ENCODE results near the gene ANKRD44. TPM values are rescaled to one million over a fixed set of nuclear protein-coding genes. Genes with fewer than 3 reads are reported as not detected.

The ANKRD44 gene
- total RNA-seq, 1 experiment from 2014 or later, result 2.4 TPM

GRCh38 chr2:196993617-196994016 lies 317.0 kb downstream of the ANKRD44 start:
- Histone ChIP-seq H3K4me3 (ENCODE audit: low read length) (no peak overlapping the region), H3K4me2 (ENCODE audit: low read length) (no peak overlapping the region), H3K79me2 (ENCODE audit: low read length) (no peaks in the 10 kb centered on the region), H3K36me3 (ENCODE audit: low read depth, low read length) (no peaks in the 10 kb centered on the region), H3K9me3 (ENCODE audit: low read length) (no peaks in the 10 kb centered on the region), H3K9me2 (replicated peaks; ENCODE audit: low read length) (no peaks in the 10 kb centered on the region), H4K20me1 (ENCODE audit: low read length) (no peaks in the 10 kb centered on the region), H3F3A (ENCODE audit: low read length, unreplicated experiment) (no peaks in the 10 kb centered on the region), H2AFZ (ENCODE audit: low read length) (no peak overlapping the region), H3K27me3 (ENCODE audit: low read length) (no peaks in the 10 kb centered on the region), H3K9ac (ENCODE audit: low read length) (no peak overlapping the region), H3K27ac (ENCODE audit: low read length) (no peak overlapping the region), H3K4me1 (ENCODE audit: insufficient read depth, low read length) (peaks cover 3% of the 10 kb centered on the region)
- ATAC-seq (no peak), DNase-seq (no peak)
- no TSS peak for BruUV-seq (replicated peaks)
- ChIA-PET CTCF (no interaction called here), POLR2A (ENCODE audit: unreplicated experiment) (no interaction called here)
- TF ChIP-seq EZH2 (IDR thresholded peaks at IDR 0.05; ENCODE audit: low read length, unreplicated experiment) (no peak), EZH2phosphoT487 (IDR thresholded peaks at IDR 0.05; ENCODE audit: borderline replicate concordance, low read length) (no peak), CTCF (conservative IDR thresholded peaks at IDR 0.05; ENCODE audit: low read depth, low read length) (no peak)
- intact Hi-C loops (cut with micrococcal nuclease), result no loop called here

- H3K4me3 ChIP-seq (ENCODE audit: low read length), result no peak overlapping the region
- no peaks in the 10 kb centered on the region for H3K9me2 ChIP-seq (replicated peaks; ENCODE audit: low read length)
- no peak for DNase-seq
- no peak overlapping the region for H2AFZ ChIP-seq (ENCODE audit: low read length)
- no peaks in the 10 kb centered on the region for H3F3A ChIP-seq (ENCODE audit: low read length, unreplicated experiment)
- no peak overlapping the region for H3K9ac ChIP-seq (ENCODE audit: low read length)
- no peaks in the 10 kb centered on the region for H3K36me3 ChIP-seq (ENCODE audit: low read depth, low read length)
- ChIA-PET CTCF (no interaction called here), POLR2A (ENCODE audit: unreplicated experiment) (no interaction called here)
- no peak overlapping the region for H3K4me2 ChIP-seq (ENCODE audit: low read length)
- no peak overlapping the region for H3K27ac ChIP-seq (ENCODE audit: low read length)
- H3K4me1 ChIP-seq (ENCODE audit: insufficient read depth, low read length), result peaks cover 12% of the 10 kb centered on the region
- H3K9me3 ChIP-seq (ENCODE audit: low read length), result no peaks in the 10 kb centered on the region
- BruUV-seq (replicated peaks), result no TSS peak
- TF ChIP-seq EZH2phosphoT487 (IDR thresholded peaks at IDR 0.05; ENCODE audit: borderline replicate concordance, low read length), result no peak
- TF ChIP-seq EZH2 (IDR thresholded peaks at IDR 0.05; ENCODE audit: low read length, unreplicated experiment), result no peak
- no peak for TF ChIP-seq CTCF (conservative IDR thresholded peaks at IDR 0.05; ENCODE audit: low read depth, low read length)
- H3K79me2 ChIP-seq (ENCODE audit: low read length), result no peaks in the 10 kb centered on the region
- intact Hi-C loops (cut with micrococcal nuclease), result no loop called here
- no peaks in the 10 kb centered on the region for H3K27me3 ChIP-seq (ENCODE audit: low read length)
- no peaks in the 10 kb centered on the region for H4K20me1 ChIP-seq (ENCODE audit: low read length)
- ATAC-seq, result no peak
Measured at GRCh38 chr2:196992466-196992865, 318.1 kb downstream of the ANKRD44 start.

DNA sequence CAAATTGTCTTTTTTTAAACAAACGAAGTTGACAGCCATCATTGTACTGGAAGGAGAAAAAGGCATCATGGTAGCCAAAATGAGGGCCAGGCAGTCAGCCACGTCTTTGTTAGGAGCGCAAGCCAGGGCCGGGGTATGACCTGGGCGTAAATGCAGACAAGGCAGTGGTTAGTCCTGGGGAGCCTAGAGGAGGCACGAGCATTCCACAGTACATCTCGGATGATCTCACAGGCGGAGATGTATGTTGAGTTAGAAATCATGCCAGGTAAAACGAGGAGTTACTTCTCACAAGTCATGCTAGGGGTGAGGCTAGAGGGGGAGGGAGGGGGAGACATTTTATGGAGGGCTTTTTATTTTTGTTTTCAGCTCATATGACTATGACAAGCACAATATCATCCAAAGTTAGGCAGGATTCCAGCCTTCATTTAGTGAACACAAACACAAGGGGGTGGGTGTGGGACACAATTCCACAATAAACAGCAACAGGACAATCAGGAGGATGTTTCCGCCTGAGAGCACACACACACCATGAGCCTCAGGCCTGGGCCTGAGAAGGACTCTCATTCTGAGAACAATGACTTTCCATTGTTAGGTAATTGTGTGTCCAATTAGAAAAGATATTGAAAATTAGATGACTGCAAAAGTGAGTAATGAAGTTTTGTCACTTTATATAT lies 319.7 kb downstream of the ANKRD44 start:
- ChIA-PET CTCF (no interaction called here), POLR2A (ENCODE audit: unreplicated experiment) (no interaction called here)
- H3K36me3 ChIP-seq (ENCODE audit: low read depth, low read length), result no peaks in the 10 kb centered on the region
- BruUV-seq (replicated peaks), result no TSS peak
- no peak overlapping the region for H3K4me2 ChIP-seq (ENCODE audit: low read length)
- H3F3A ChIP-seq (ENCODE audit: low read length, unreplicated experiment), result no peaks in the 10 kb centered on the region
- H2AFZ ChIP-seq (ENCODE audit: low read length), result no peak overlapping the region
- H3K79me2 ChIP-seq (ENCODE audit: low read length), result no peaks in the 10 kb centered on the region
- H3K9me2 ChIP-seq (replicated peaks; ENCODE audit: low read length), result no peaks in the 10 kb centered on the region
- no peaks in the 10 kb centered on the region for H4K20me1 ChIP-seq (ENCODE audit: low read length)
- H3K27ac ChIP-seq (ENCODE audit: low read length), result no peak overlapping the region
- no peak overlapping the region for H3K4me3 ChIP-seq (ENCODE audit: low read length)
- TF ChIP-seq EZH2phosphoT487 (IDR thresholded peaks at IDR 0.05; ENCODE audit: borderline replicate concordance, low read length) (no peak), CTCF (conservative IDR thresholded peaks at IDR 0.05; ENCODE audit: low read depth, low read length) (no peak), EZH2 (IDR thresholded peaks at IDR 0.05; ENCODE audit: low read length, unreplicated experiment) (no peak)
- peaks cover 26% of the 10 kb centered on the region for H3K4me1 ChIP-seq (ENCODE audit: insufficient read depth, low read length)
- DNase-seq, result no peak
- no peaks in the 10 kb centered on the region for H3K27me3 ChIP-seq (ENCODE audit: low read length)
- ATAC-seq, result no peak
- no peak overlapping the region for H3K9ac ChIP-seq (ENCODE audit: low read length)
- intact Hi-C loops (cut with micrococcal nuclease), result no loop called here
- H3K9me3 ChIP-seq (ENCODE audit: low read length), result no peaks in the 10 kb centered on the region

All from PC-3 (cell line).